Pancreas (tissue), 10 donors: Measurements from ENCODE around the gene ABCG4. TPM values are rescaled to one million over a fixed set of nuclear protein-coding genes. Genes with fewer than 3 reads are reported as not detected.

ENCODE experiments used
- ATAC-seq, 4 donors: fragments of 200-7000 bp; cut with Tn5 transposase; one replicate each; pipeline versions ENCODE4 v1.8.0 to v1.9.1; 2020; ENCODE audit warnings: mild to moderate bottlenecking in 4 of 4, moderate library complexity in 4 of 4
- DNase-seq, 6 donors: peaks; one replicate each; pipeline ENCODE4 v3.0.0-alpha.2; 2020
- FAIRE-seq: peaks from 2 replicates; lab custom pipeline; 2012; peaks lifted over from hg19 to GRCh38; lab: Jason Lieb, UNC
- H3K27ac ChIP-seq, 4 donors: fragments of 200-600 bp; sonication (generic); 1 replicate in 3 of 4; 2 replicates in 1 of 4; pipeline versions ENCODE4 v1.5.0 to v1.8.0; 2020
- H3K27me3 ChIP-seq, 4 donors: fragments of 200-600 bp; one replicate each; pipeline ENCODE4 v1.8.0; 2021
- H3K36me3 ChIP-seq, 3 donors: fragments of 200-600 bp; sonication (generic) in 1 of 3; one replicate each; pipeline versions ENCODE4 v1.5.0 to v1.8.0; 2020 to 2021
- H3K4me1 ChIP-seq, 3 donors: fragments of 200-600 bp; one replicate each; pipeline ENCODE4 v1.8.0; 2021
- H3K4me3 ChIP-seq, 4 donors: fragments of 200-600 bp; sonication (generic) in 2 of 4; one replicate each; pipeline versions ENCODE4 v1.5.0 to v1.8.0; 2020 to 2021
- H3K9me3 ChIP-seq, 4 donors: fragments of 200-600 bp; one replicate each; pipeline ENCODE4 v1.8.0; 2021
- CTCF ChIP-seq, 4 donors: fragments of 200-600 bp; sonication (generic) in 3 of 4; IDR thresholded peaks; one replicate each; pipeline versions ENCODE4 v1.5.0 to v1.8.0; 2021; ENCODE audit warnings: antibody characterized with exemption in 4 of 4
- WGBS, 2 donors: extraction: QIAGEN DNeasy Blood & Tissue Kit; methylation state at CpG; one replicate each; pipeline ENCODE4 v1.1.7; 2013; 5-methylcytosine and 5-hydroxymethylcytosine counted together
- intact Hi-C, 3 donors: fragments of 100-400 bp; cut with DNase I; formaldehyde crosslinking; loops; one replicate each; pipeline versions ENCODE4 v1.11.1 to v1.14.2; 2022
- polyA plus RNA-seq, 2 donors: library from polyadenylated mRNA; stranded (reverse); fragments of 200-250 nt; gene quantifications; one replicate each; pipeline ENCODE4 v1.2.3, GENCODE V29; 2013
- total RNA-seq, 6 donors: library from RNA; stranded (reverse); fragmentation: NEBNext Ultra II Directional in 4 of 6; extraction: Animal tissue kit (Norgen Biotek cat#: 25700) in 4 of 6; gene quantifications; one replicate each; pipeline versions ENCODE4 v1.2.1 to v1.2.4, GENCODE V29; 2021 to 2023
- donor health status: healthy with polysubstance abuse.
- donor health status: DM: no; HTN: no; CAD: no; lungs with moderate emphysema.
- donor health status: DM: no; HTN: no; CAD: no.
- donor health status: control.
- donor health status: control.
- donor health status: Bipolar disorder and iron deficiency.
- donor health status: DM: yes; HTN: yes; CAD: no.
- donor health status: DM: no; HTN: no; CAD: no.
- donor health status: DM: no; HTN: no; CAD: no.
- donor health status: DM: yes; HTN: yes; CAD: no.

The ABCG4 gene
- total and polyA plus RNA-seq, 8 donors: 0.11 to 0.21 TPM; not detected in 6

- Histone ChIP-seq H3K4me3 (no peak overlapping the region), H3K27me3 (no peaks in the 10 kb centered on the region), H3K9me3 (no peaks in the 10 kb centered on the region), H3K27ac (no peak overlapping the region), H3K4me1 (peaks cover 0 to 9% (median 6%) of the 10 kb centered on the region in 3 donors), H3K36me3 (peaks cover 0 to 7% (median 0%) of the 10 kb centered on the region in 3 donors)
- FAIRE-seq (no peak), ATAC-seq (no peak), DNase-seq (no peak)
- intact Hi-C loops: no loop called here
- 89 to 94% methylated on average over 5 of the region's 5 CpGs for WGBS, 2 donors
- no peak for TF ChIP-seq CTCF (IDR thresholded peaks at IDR 0.05)
These were observed 30.6 kb upstream of the ABCG4 start for GRCh38 chr11:119118227-119118626.

GRCh38 chr11:119118946-119119345, 29.9 kb upstream of the ABCG4 start:
- no peak overlapping the region for H3K4me3 ChIP-seq
- 90 to 92% methylated on average over 1 of the region's 1 CpG for WGBS, 2 donors
- peaks cover 0 to 3% (median 0%) of the 10 kb centered on the region in 3 donors for H3K36me3 ChIP-seq
- H3K27ac ChIP-seq: no peak overlapping the region
- no peak for ATAC-seq
- intact Hi-C loops: no loop called here
- H3K27me3 ChIP-seq: no peaks in the 10 kb centered on the region
- no peaks in the 10 kb centered on the region for H3K9me3 ChIP-seq
- no peak for TF ChIP-seq CTCF (IDR thresholded peaks at IDR 0.05)
- no peak for DNase-seq
- FAIRE-seq: no peak
- H3K4me1 ChIP-seq: peaks cover 0 to 9% (median 6%) of the 10 kb centered on the region in 3 donors

GRCh38 chr11:119120639-119121007, 28.2 kb upstream of the ABCG4 start:
- intact Hi-C loops: no loop called here

GRCh38 chr11:119121008-119121810, 27.6 kb upstream of the ABCG4 start, which contains the start of gene HINFP:
TSS of gene HINFP (plus strand) at chr11:119121580. CDS start at chr11:119126945, 5,365 bp downstream.
- H3K4me3 ChIP-seq: peak within 1 kb of the TSS; percentile 72 to 93 (median 79)
- FAIRE-seq: peak; percentile 73
- TF ChIP-seq CTCF (IDR thresholded peaks at IDR 0.05): no peak
- no peaks in the 10 kb centered on the region for H3K27me3 ChIP-seq
- 0 to 1% methylated on average over 54 of the region's 54 CpGs for WGBS, 2 donors
- peaks cover 6 to 15% (median 12%) of the 10 kb centered on the region in 3 donors for H3K4me1 ChIP-seq
- no peaks in the 10 kb centered on the region for H3K36me3 ChIP-seq
- intact Hi-C loops: no loop called here
- H3K27ac ChIP-seq: peak within 1 kb of the TSS; percentile 39 to 64 (median 55)
- peak; percentile 97 to 100 (median 99) for ATAC-seq
- peak; percentile 98 to 100 (median 100) for DNase-seq
- no peaks in the 10 kb centered on the region for H3K9me3 ChIP-seq

More at GRCh38 chr11:119120639-119121007, 28.2 kb upstream of the ABCG4 start:
- Histone ChIP-seq H3K4me1 (peaks cover 6 to 10% (median 7%) of the 10 kb centered on the region in 3 donors), H3K27me3 (no peaks in the 10 kb centered on the region), H3K9me3 (no peaks in the 10 kb centered on the region), H3K27ac (peak overlapping the region in 3 of 4 donors; percentile 39 to 64 (median 61)), H3K4me3 (peak overlapping the region; percentile 26 to 81 (median 56)), H3K36me3 (no peaks in the 10 kb centered on the region)
- DNase-seq: no peak
- no peak for FAIRE-seq
- TF ChIP-seq CTCF (IDR thresholded peaks at IDR 0.05): no peak
- WGBS, 2 donors: 8 to 11% methylated on average over 5 of the region's 5 CpGs
- peak in 1 of 4 donors; percentile 2 for ATAC-seq

GRCh38 chr11:119121811-119122124, 27.1 kb upstream of the ABCG4 start:
- no peak for ATAC-seq
- FAIRE-seq: no peak
- no peak for TF ChIP-seq CTCF (IDR thresholded peaks at IDR 0.05)
- H3K27me3 ChIP-seq: no peaks in the 10 kb centered on the region
- 0% methylated on average over 20 of the region's 20 CpGs for WGBS, 2 donors
- H3K4me1 ChIP-seq: peaks cover 6 to 18% (median 18%) of the 10 kb centered on the region in 3 donors
- DNase-seq: no peak
- intact Hi-C loops: no loop called here
- H3K9me3 ChIP-seq: no peaks in the 10 kb centered on the region
- H3K4me3 ChIP-seq: peak overlapping the region; percentile 72 to 93 (median 79)
- peak overlapping the region in 3 of 4 donors; percentile 49 to 57 (median 50) for H3K27ac ChIP-seq
- H3K36me3 ChIP-seq: no peaks in the 10 kb centered on the region
